Cardiac fibroblast (primary cell): Measurements from ENCODE around the gene RER1.

ENCODE experiments used
- DNase-seq, 2 donors: peaks; one replicate each; pipeline versions ENCODE4 v3.0.0 to v3.0.0-alpha.2; 2010; ENCODE audit warnings: low read depth in 2 of 2
- H3K4me3 ChIP-seq, 2 donors: replicated peaks in 1 of 2; 1 replicate in 1 of 2; 2 replicates in 1 of 2; pipeline ENCODE4 v1.5.1; 2011; ENCODE audit warnings: low read depth in 2 of 2, low read length in 2 of 2, mild to moderate bottlenecking in 2 of 2, moderate library complexity in 1 of 2
- CTCF ChIP-seq: IDR thresholded peaks from one replicate; pipeline ENCODE4 v1.5.1; 2011; ENCODE audit warnings: low read depth, mild to moderate bottlenecking, low read length, inconsistent platforms

RER1 gene

GRCh38 chr1:2377751-2378440 lies 13.7 kb upstream of the RER1 start:
- no peak for TF ChIP-seq CTCF
- no peak overlapping the region for H3K4me3 ChIP-seq
- no peak for DNase-seq

- DNase-seq, result no peak
- H3K4me3 ChIP-seq, result no peak overlapping the region
- no peak for TF ChIP-seq CTCF
These were observed 13.2 kb upstream of the RER1 start for GRCh38 chr1:2378441-2378851.

- no peak for DNase-seq
- no peak overlapping the region for H3K4me3 ChIP-seq
- TF ChIP-seq CTCF, result no peak
These were observed 12.5 kb upstream of the RER1 start for GRCh38 chr1:2378956-2379732.

GRCh38 chr1:2379733-2380404 lies 11.8 kb upstream of the RER1 start:
- no peak for TF ChIP-seq CTCF
- no peak overlapping the region for H3K4me3 ChIP-seq
- no peak for DNase-seq

GRCh38 chr1:2380816-2381591 lies 10.6 kb upstream of the RER1 start:
- H3K4me3 ChIP-seq, result no peak overlapping the region
- no peak for DNase-seq
- TF ChIP-seq CTCF, result no peak
